Activated T-cell treated with anti-CD3 and anti-CD28 coated beads, Interleukin-2, amount 50 U/mL, for 48 hours (primary cell): ENCODE results near the gene PDCD10.
A peak's percentile ranks its signal among the peaks of the same experiment; 100 is the strongest.

ENCODE experiments used
- DNase-seq, 2 experiments: peaks; one replicate each; pipeline ENCODE4 v3.0.0-alpha.2; 2020

The PDCD10 gene

GRCh38 chr3:167733961-167734497, 663 bp downstream of the PDCD10 start:
- DNase-seq: no peak

DNA sequence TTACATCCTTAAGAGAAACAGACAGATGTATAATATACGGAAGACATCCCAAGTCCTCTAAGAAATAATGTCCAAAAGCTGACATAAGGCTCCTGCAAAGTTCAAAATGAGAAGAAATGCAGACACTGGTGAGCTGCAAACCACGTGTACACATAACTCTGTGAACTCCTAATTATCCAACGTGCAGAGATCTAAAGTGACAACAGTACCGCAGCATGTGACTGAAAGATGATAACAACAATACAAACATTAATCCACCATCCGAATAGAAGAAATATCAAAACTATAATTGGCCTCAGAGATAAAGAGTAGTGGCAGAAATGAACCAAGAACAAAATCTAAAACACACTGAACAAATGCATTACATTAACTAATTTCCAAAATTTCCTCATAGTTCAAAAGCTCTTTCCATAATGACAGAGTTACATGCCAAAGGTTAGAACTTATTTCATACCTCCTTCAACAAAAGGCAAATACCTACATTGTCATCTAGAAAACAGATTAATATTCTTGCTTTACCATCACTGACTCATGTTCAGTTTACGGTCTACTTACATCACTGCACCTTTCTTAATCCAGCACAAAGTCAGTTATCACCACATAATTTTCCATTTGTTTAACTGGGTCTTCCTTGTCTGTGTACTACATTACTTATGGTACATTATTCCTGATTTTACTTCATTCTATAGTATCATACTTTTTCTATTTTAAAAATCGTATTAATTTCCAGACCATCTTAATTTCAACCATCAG, 2.2 kb downstream of the PDCD10 start:
- no peak for DNase-seq

- DNase-seq: no peak
Observed at GRCh38 chr3:167731393-167731792, 3.3 kb downstream of the PDCD10 start.

DNA sequence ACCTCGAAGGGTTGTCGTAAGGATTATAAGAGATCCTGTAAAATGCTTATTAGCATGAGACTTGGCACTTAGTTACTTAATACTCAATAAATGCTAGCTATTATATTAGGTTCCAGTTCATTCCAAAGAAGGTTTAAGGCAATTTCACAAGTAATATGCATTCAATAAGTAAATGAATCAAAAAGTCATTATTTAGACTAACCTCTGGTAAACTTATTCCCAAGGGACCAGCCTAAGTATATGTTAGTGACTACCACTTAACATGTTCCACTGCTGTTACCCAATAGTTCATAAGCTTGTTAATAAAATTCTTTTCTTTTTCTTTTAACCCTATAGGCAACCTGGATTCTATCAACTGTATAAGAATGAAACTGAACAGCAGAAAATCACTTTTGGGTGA, 5.1 kb downstream of the PDCD10 start:
- DNase-seq: no peak

DNA sequence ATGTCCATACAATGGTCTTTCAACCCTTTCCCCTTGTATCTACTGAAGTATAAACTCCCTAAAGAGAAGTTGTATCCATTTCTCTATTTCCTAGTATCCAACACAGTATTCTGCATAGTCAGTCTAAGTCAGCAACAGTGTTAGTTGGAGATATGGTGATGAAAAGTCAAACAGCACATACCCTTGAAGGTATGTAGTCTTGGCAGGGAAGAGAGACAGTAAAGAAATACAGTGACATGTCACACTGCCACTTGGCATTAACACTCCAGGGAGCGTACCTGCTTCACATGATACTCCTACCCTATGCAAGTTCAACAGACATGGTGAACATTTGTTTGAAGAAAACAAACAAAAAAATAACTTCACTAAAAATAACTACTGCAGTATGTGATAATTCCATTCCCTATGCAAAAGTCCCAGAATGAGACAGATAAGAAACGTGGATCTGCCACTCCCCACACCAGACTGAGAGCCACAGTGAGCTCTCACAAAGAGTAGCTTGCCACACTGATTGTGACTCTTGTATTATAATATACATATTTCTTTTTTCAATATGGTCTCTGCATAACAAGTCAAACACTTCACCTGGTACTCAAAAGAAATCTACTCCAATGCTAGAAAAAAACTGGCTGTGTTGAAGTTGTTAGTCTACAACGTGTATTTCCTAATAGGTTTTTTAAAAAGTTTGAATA, 5.9 kb downstream of the PDCD10 start:
- DNase-seq: no peak

GRCh38 chr3:167728176-167728575, 6.5 kb downstream of the PDCD10 start:
- DNase-seq: no peak

- no peak for DNase-seq
Observed at GRCh38 chr3:167723872-167724271, 10.8 kb downstream of the PDCD10 start.

- DNase-seq: no peak
Observed at GRCh38 chr3:167723025-167723512, 11.6 kb downstream of the PDCD10 start.

- DNase-seq: no peak
Observed at GRCh38 chr3:167718582-167718981, 16.1 kb downstream of the PDCD10 start.

GRCh38 chr3:167716920-167717319, 17.8 kb downstream of the PDCD10 start:
- no peak for DNase-seq

GRCh38 chr3:167714871-167715270, 19.8 kb downstream of the PDCD10 start:
- DNase-seq: no peak

DNA sequence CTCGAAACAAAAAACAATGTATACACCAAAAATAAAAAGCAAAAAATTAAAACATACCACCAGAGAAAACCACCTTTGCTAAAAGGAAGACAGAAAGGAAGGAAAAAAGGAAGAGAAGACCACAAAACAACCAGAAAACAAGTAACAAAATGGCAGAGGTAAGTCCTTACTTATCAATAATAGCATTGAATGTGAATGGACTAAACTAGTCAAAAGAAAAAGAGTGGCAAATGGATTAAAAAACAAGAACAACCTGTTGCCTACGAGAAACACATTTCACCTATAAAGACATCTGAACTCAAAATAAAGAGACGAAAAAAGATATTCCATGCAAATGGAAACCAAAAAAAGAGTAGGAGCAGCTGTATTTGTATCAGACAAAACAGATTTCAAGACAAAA, 22.2 kb downstream of the PDCD10 start:
- DNase-seq: no peak

DNA sequence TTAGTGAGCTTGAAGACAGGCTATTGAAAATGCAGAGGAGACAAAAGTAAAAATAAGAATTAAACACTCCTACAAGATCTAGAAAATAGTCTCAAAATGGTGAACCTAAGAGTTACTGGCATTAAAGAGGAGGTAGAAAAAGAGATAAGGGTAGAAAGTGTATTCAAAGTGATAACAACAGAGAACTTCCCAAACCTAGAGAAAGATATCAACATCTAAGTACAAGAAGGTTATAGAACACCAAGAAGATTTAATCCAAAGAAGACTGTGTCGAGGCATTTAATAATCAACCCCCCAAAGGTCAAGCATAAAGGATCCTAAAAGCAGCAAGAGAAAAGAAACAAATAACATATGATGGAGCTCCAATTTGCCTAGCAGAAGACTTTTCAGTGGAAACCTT, 23.3 kb downstream of the PDCD10 start:
- DNase-seq: no peak

DNA sequence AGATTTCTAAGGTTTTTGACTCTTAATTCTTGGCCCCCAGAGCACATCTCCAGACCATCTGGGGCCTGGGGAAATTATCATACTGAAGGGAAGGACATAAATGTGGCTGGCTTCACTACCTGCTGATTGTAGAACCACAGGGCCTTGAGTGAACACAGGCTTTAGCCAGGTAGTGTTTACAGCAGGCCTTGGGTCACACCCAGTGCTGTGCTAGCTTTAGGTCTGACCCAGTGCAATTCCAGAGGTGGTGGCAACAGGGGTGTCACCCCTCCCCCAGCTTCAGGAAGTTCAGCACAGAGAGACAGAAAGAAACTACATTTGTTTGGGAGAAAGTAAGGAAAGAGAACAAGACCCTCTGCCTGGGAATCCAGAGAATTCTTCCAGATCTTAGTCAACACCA, 24.1 kb downstream of the PDCD10 start:
- DNase-seq: no peak

GRCh38 chr3:167709690-167710089, 25.0 kb downstream of the PDCD10 start:
- no peak for DNase-seq

DNA sequence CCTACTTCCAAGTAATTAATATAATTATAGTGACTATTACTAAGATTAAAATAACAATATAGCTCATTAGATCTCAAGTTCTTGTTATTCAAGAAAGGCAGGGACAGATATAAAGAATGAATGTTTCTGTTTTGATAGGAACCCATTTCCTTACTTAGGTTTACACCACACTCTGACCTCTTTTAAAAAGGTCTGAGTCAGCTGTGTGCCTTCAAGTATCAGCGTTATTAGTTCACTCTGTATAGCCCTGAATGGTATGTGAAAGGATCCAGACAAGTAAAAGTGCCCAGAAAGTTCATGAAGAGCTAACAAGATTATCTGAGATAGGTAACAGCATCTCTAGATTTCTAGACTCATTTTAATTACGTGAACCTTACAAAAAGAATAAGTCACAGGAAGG, 28.9 kb downstream of the PDCD10 start:
- no peak for DNase-seq

GRCh38 chr3:167700926-167701325, 33.8 kb downstream of the PDCD10 start:
- DNase-seq: no peak

GRCh38 chr3:167700046-167700445, 34.6 kb downstream of the PDCD10 start:
- no peak for DNase-seq

DNA sequence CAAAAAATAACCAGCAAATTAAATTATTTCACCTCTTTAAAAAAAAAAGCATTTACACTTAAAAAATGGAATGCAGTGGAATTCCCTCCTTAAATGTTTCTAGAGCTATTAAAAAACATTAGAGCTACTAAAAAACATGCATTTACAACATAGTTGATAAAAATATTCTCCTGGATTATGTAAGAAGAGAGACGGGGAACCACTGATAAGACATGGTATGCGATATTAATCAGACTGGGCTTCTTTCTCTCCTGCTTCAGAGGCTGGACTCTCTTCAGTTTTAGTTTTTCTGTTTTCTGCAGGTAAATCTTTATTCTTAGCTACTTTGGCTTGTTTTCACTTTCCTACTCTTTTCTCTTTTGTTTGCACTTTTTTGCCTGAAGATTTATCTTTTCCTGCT, 40.6 kb downstream of the PDCD10 start:
- no peak for DNase-seq

DNA sequence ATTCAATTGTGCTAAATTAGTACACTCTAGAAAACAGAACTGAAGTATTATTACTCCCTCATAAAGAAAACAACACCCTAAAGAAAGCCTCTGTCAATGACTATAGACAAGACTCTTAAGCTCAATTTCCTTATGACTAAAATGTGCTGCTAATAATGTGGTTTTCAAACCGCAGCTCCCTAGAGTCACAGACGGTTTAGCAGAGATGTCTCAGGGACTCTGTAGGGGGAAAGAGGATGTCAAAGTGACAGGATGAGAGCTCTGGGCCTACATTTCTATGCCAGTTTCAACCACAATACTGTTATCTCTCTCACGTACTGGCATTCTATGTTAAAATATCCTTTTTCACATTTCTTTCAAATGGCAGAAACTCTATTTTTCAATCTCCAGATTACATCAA, 43.3 kb downstream of the PDCD10 start:
- DNase-seq: peak in 1 of 2 experiments; percentile 26

DNA sequence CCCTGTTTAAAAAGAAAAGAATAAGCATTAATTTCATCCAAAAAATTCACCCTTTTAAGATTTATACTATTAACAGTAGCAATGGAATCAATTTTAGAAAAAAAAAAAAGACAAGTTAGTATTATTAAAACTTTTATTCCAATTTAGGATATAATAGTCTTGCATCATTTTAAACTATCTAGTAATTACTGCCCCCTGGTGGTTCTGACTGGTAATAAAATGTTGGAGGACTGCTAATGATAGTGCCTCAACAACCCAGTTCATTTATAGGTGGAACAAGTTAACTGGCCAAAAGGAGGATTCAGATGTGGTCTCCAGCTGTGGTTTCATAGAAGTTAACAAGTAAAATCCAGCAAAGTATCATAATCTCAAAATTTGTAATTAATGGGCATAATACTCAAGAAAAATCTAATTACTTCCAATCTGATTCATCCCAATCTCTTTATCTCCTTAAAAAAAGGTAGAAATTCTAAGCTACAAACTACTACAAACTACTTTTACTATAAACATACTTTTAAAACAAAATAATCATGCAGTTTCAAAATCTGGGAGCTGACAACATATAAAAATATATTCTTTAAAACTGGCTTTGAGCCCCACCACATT, 50.2 kb downstream of the PDCD10 start:
- DNase-seq: no peak

DNA sequence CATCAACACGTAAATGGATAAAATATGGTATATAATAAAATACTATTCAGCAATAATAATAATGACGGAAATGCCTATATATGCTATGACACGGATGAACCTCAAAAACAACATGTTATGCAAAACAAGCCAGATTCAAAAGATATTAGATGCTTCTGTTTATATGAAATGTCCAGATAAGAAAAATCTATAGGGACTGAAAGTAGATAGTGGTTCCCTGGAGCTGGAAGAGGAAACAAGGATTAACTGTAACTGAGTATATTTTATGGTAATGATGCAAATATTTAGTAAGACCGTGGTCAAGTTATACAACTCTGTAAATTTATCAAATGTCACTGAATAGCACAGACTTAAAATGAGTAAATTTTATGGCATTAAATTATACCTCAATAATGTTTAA, 55.2 kb downstream of the PDCD10 start:
- DNase-seq: no peak

DNA sequence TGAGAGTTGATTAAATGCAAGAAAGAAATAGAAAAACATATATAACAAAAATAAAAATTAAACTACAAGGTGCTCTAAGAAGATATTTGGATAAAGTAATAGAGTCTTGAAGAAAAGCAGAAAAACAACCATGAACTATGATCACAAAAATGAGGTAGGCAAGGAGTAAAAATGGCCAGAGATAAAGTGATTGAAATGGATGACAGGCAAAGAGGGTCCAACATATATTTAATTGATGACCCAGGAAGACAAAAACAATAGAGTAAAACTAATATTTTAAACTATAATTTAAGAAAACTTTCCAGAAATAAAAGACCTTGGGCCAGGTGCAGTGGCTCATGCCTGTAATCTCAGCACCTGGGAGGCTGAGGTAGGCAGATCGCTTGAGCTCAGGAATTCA, 58.8 kb downstream of the PDCD10 start:
- DNase-seq: no peak

- no peak for DNase-seq
Observed at GRCh38 chr3:167673221-167673620, 61.5 kb downstream of the PDCD10 start.
